GM23338 (cell line): ENCODE data around the gene OSBPL6. TPM values are rescaled to one million over a fixed set of nuclear protein-coding genes. Genes with fewer than 3 reads are reported as not detected.
"Not testable (repeated sequence)": the region's sequence is repeated elsewhere in the genome, so short reads cannot be mapped to it uniquely, and the experiment has no call there.

Experiments used
- ATAC-seq: fragments of 200-7000 bp; cut with Tn5 transposase; 3 replicates; pipeline ENCODE4 v1.9.1; 2020
- DNase-seq: peaks from one replicate; pipeline ENCODE4 v3.0.0-alpha.2; 2015; ENCODE audit warnings: low spot score
- H2AFZ ChIP-seq: fragments of 200-600 bp; sonication (generic); 2 replicates; pipeline ENCODE4 v1.8.0; 2016; ENCODE audit warnings: antibody characterized with exemption, mild to moderate bottlenecking, moderate library complexity
- H3F3A ChIP-seq: fragments of 200-600 bp; sonication (generic); replicated peaks from 2 replicates; pipeline ENCODE4 v1.8.0; 2017; ENCODE audit warnings: antibody characterized with exemption, mixed run types, low read depth
- H3K27ac ChIP-seq: fragments of 200-600 bp; sonication (generic); 2 replicates; pipeline ENCODE4 v1.6.1; 2016; ENCODE audit warnings: low read depth
- H3K27me3 ChIP-seq: fragments of 200-600 bp; sonication (generic); 2 replicates; pipeline ENCODE4 v1.8.0; 2016; ENCODE audit warnings: mild to moderate bottlenecking, mixed run types, moderate library complexity; ENCODE audit not compliant: insufficient read depth
- H3K36me3 ChIP-seq: fragments of 200-600 bp; sonication (generic); 2 replicates; pipeline ENCODE4 v1.8.0; 2016; ENCODE audit warnings: mild to moderate bottlenecking; ENCODE audit not compliant: insufficient read depth
- H3K4me1 ChIP-seq: fragments of 200-600 bp; sonication (generic); 2 replicates; pipeline ENCODE4 v1.8.0; 2016; ENCODE audit warnings: mild to moderate bottlenecking, moderate library complexity; ENCODE audit not compliant: insufficient read depth
- H3K4me2 ChIP-seq: fragments of 200-600 bp; sonication (generic); 2 replicates; pipeline ENCODE4 v1.7.1; 2017; ENCODE audit warnings: mixed run types
- H3K4me3 ChIP-seq: fragments of 200-600 bp; sonication (generic); 2 replicates; pipeline ENCODE4 v1.6.1; 2016; ENCODE audit warnings: mixed run types
- H3K79me2 ChIP-seq: fragments of 200-600 bp; sonication (generic); replicated peaks from 2 replicates; pipeline ENCODE4 v1.8.0; 2017; ENCODE audit warnings: mild to moderate bottlenecking; ENCODE audit not compliant: insufficient read depth
- H3K9me2 ChIP-seq: fragments of 200-600 bp; sonication (generic); 2 replicates; pipeline ENCODE4 v1.8.0; 2017; ENCODE audit not compliant: insufficient read depth
- H4K20me1 ChIP-seq: fragments of 200-600 bp; sonication (generic); replicated peaks from 2 replicates; pipeline ENCODE4 v1.8.0; 2017; ENCODE audit warnings: mild to moderate bottlenecking; ENCODE audit not compliant: insufficient read depth
- H3K27ac Mint-ChIP-seq: 2 replicates; pipeline ENCODE4 v1.8.0; 2020; ENCODE audit warnings: inconsistent platforms, mild to moderate bottlenecking, moderate library complexity, mixed read lengths
- H3K27me3 Mint-ChIP-seq: 3 replicates; pipeline ENCODE4 v1.8.0; 2022; ENCODE audit warnings: low read depth, mild to moderate bottlenecking, moderate library complexity, mixed read lengths, inconsistent platforms; ENCODE audit not compliant: insufficient read depth, poor library complexity
- H3K36me3 Mint-ChIP-seq: 3 replicates; pipeline ENCODE4 v1.8.0; 2021; ENCODE audit warnings: low read depth, mild to moderate bottlenecking, inconsistent platforms, moderate library complexity, mixed read lengths
- H3K4me1 Mint-ChIP-seq: 3 replicates; pipeline ENCODE4 v1.8.0; 2020; ENCODE audit warnings: mild to moderate bottlenecking, inconsistent platforms, mixed read lengths
- H3K4me3 Mint-ChIP-seq: 3 replicates; pipeline ENCODE4 v1.8.0; 2021; ENCODE audit warnings: moderate library complexity, mild to moderate bottlenecking, inconsistent platforms, mixed read lengths
- H3K9me3 Mint-ChIP-seq: 3 replicates; pipeline ENCODE4 v1.8.0; 2020; ENCODE audit warnings: moderate library complexity, mild to moderate bottlenecking, inconsistent platforms, mixed read lengths
- ETS1 ChIP-seq: IDR thresholded peaks from 2 replicates; pipeline ENCODE4 v1.6.1; 2016; ENCODE audit warnings: antibody characterized with exemption
- EZH2 ChIP-seq: fragments of 200-600 bp; sonication (generic); IDR thresholded peaks from one replicate; pipeline ENCODE4 v1.8.0; 2017; ENCODE audit warnings: antibody characterized with exemption, mild to moderate bottlenecking, low read depth; ENCODE audit not compliant: unreplicated experiment
- EZH2phosphoT487 ChIP-seq: fragments of 200-600 bp; sonication (generic); IDR thresholded peaks from one replicate; pipeline ENCODE4 v1.8.1; 2018; ENCODE audit warnings: antibody characterized with exemption; ENCODE audit not compliant: unreplicated experiment
- JUNB ChIP-seq: IDR thresholded peaks from one replicate; pipeline ENCODE4 v1.6.1; 2016; ENCODE audit warnings: antibody characterized with exemption; ENCODE audit not compliant: unreplicated experiment
- NANOG ChIP-seq: IDR thresholded peaks from 2 replicates; pipeline ENCODE4 v1.6.1; 2016; ENCODE audit warnings: antibody characterized with exemption, borderline replicate concordance
- POLR2AphosphoS5 ChIP-seq: IDR thresholded peaks from 2 replicates; pipeline ENCODE4 v1.6.1; 2016; ENCODE audit warnings: antibody characterized with exemption, low read depth
- STAT1 ChIP-seq: IDR thresholded peaks from one replicate; pipeline ENCODE4 v1.6.1; 2016; ENCODE audit warnings: antibody characterized with exemption; ENCODE audit not compliant: unreplicated experiment
- ZNF331 ChIP-seq: fragments of 250-450 bp; sonication (Bioruptor Pico); IDR thresholded peaks from 2 replicates; pipeline ENCODE4 v1.5.0; 2020; ENCODE audit warnings: low read depth, mild to moderate bottlenecking, moderate library complexity
- ZNF462 ChIP-seq: fragments of 250-450 bp; sonication (Bioruptor Pico); IDR thresholded peaks from 2 replicates; pipeline ENCODE4 v1.5.0; 2020; ENCODE audit warnings: mild to moderate bottlenecking, moderate library complexity
- polyA plus RNA-seq: library from polyadenylated mRNA; unstranded; fragments of >200 nt; fragmentation: Nextera tagmentation; extraction: Ambion mirVana; gene quantifications from 2 replicates; pipeline ENCODE4 v1.2.1, GENCODE V29; 2016
- total RNA-seq: library from RNA; depleted of rRNA; stranded (reverse); fragments of >200 nt; shearing (Covaris generic); gene quantifications from 2 replicates; pipeline ENCODE4 v1.2.3, GENCODE V29; 2014

The OSBPL6 gene
- total and polyA plus RNA-seq, 2 experiments from 2014 or later: 6.0 to 8.5 TPM

- no peak for TF ChIP-seq ETS1
- TF ChIP-seq ZNF331 (CRISPR knock-in tag): no peak
- TF ChIP-seq EZH2phosphoT487: no peak
Observed at GRCh38 chr2:178422097-178422496, 227.8 kb downstream of the OSBPL6 start (continued).

- H4K20me1 ChIP-seq, H3K27me3 ChIP-seq, H3K79me2 ChIP-seq, H3K4me1 Mint-ChIP-seq, H2AFZ ChIP-seq, H3K9me2 ChIP-seq, H3K4me3 Mint-ChIP-seq, H3K27me3 Mint-ChIP-seq, DNase-seq, ATAC-seq, H3K4me2 ChIP-seq, H3K4me1 ChIP-seq, H3K27ac Mint-ChIP-seq, H3K27ac ChIP-seq, H3K9me3 Mint-ChIP-seq, H3K36me3 ChIP-seq, H3F3A ChIP-seq, H3K4me3 ChIP-seq: not testable (repeated sequence)
- peaks cover 24% of the 10 kb centered on the region; the same call in 2 of the 3 replicates for H3K36me3 Mint-ChIP-seq
Observed at GRCh38 chr2:178423746-178424145, 229.4 kb downstream of the OSBPL6 start.

GRCh38 chr2:178425255-178425827 lies 231.0 kb downstream of the OSBPL6 start:
- Histone ChIP-seq H3F3A (no peaks in the 10 kb centered on the region), H3K9me2 (no peaks in the 10 kb centered on the region), H3K4me2 (no peak overlapping the region), H3K36me3 (no peaks in the 10 kb centered on the region), H3K27ac (no peak overlapping the region), H3K4me1 (no peaks in the 10 kb centered on the region), H3K79me2 (no peaks in the 10 kb centered on the region; the same call in none of the 2 replicates), H2AFZ (no peak overlapping the region), H4K20me1 (no peaks in the 10 kb centered on the region; the same call in 1 of the 2 replicates), H3K4me3 (no peak overlapping the region), H3K27me3 (no peaks in the 10 kb centered on the region)
- Mint-ChIP-seq H3K27ac (no peak overlapping the region), H3K36me3 (peaks cover 29% of the 10 kb centered on the region), H3K4me3 (no peak overlapping the region), H3K4me1 (peaks cover 4% of the 10 kb centered on the region; the same call in 2 of the 3 replicates), H3K9me3 (peaks cover 7% of the 10 kb centered on the region; the same call in 1 of the 3 replicates), H3K27me3 (peaks cover 2% of the 10 kb centered on the region)
- ATAC-seq (no peak), DNase-seq (no peak)
- TF ChIP-seq EZH2phosphoT487: no peak
- no peak for TF ChIP-seq ZNF331 (CRISPR knock-in tag)
- TF ChIP-seq POLR2AphosphoS5: no peak
- TF ChIP-seq NANOG: no peak
- no peak for TF ChIP-seq JUNB
- TF ChIP-seq EZH2: no peak
- no peak for TF ChIP-seq ZNF462 (CRISPR knock-in tag)
- TF ChIP-seq STAT1: no peak
- TF ChIP-seq ETS1: no peak
